Upper lobe of left lung (tissue), 6 donors: ENCODE data around the gene PTPRF. TPM values are rescaled to one million over a fixed set of nuclear protein-coding genes. Genes with fewer than 3 reads are reported as not detected.

ENCODE experiments used
- ATAC-seq, 2 donors: fragments of 200-7000 bp; cut with Tn5 transposase; one replicate each; pipeline ENCODE4 v1.9.1; 2022; ENCODE audit warnings: mild to moderate bottlenecking in 2 of 2, moderate library complexity in 2 of 2; ENCODE audit not compliant: low FRiP score in 2 of 2
- DNase-seq, 2 donors: peaks; one replicate each; pipeline ENCODE4 v3.0.0-alpha.2; 2019 to 2020
- H3K27ac ChIP-seq, 4 donors: fragments of 200-600 bp; sonication (generic); one replicate each; pipeline ENCODE4 v1.5.1; 2016 to 2019
- H3K27me3 ChIP-seq, 4 donors: fragments of 200-600 bp; sonication (generic); one replicate each; pipeline ENCODE4 v1.5.1; 2017 to 2019
- H3K36me3 ChIP-seq, 4 donors: fragments of 200-600 bp; sonication (generic); one replicate each; pipeline ENCODE4 v1.5.1; 2016 to 2019
- H3K4me1 ChIP-seq, 4 donors: fragments of 200-600 bp; sonication (generic); one replicate each; pipeline ENCODE4 v1.5.1; 2018 to 2019
- H3K4me3 ChIP-seq, 4 donors: fragments of 200-600 bp; sonication (generic); one replicate each; pipeline ENCODE4 v1.5.1; 2017 to 2019; ENCODE audit warnings: mild to moderate bottlenecking in 2 of 4, moderate library complexity in 1 of 4
- H3K9me3 ChIP-seq, 4 donors: fragments of 200-600 bp; sonication (generic); one replicate each; pipeline ENCODE4 v1.5.1; 2018 to 2019
- CTCF ChIP-seq, 6 experiments: fragments of 450-650 bp in 4 of 6; fragments of 200-600 bp in 2 of 6; sonication (generic) in 2 of 6; IDR thresholded peaks; one replicate each; pipeline ENCODE4 v1.5.1; 2016 to 2019; ENCODE audit warnings: antibody characterized with exemption in 6 of 6
- EP300 ChIP-seq, 4 donors: sonication (generic); formaldehyde crosslinking; IDR thresholded peaks; one replicate each; pipeline ENCODE4 v1.5.1; 2017; ENCODE audit warnings: antibody characterized with exemption in 4 of 4, control low read depth in 2 of 4
- POLR2A ChIP-seq, 4 donors: fragments of 450-650 bp; IDR thresholded peaks; one replicate each; pipeline ENCODE4 v1.5.1; 2016 to 2017; ENCODE audit warnings: antibody characterized with exemption in 4 of 4, mild to moderate bottlenecking in 2 of 4
- POLR2AphosphoS5 ChIP-seq, 2 donors: sonication (generic); formaldehyde crosslinking; IDR thresholded peaks; one replicate each; pipeline ENCODE4 v1.5.1; 2017; ENCODE audit warnings: antibody characterized with exemption in 2 of 2
- WGBS, 2 donors: methylation state at CpG; one replicate each; pipeline ENCODE4 v1.1.5; 2017 to 2018; 5-methylcytosine and 5-hydroxymethylcytosine counted together
- total RNA-seq, 6 donors: library from RNA; depleted of rRNA in 4 of 6; stranded (reverse); fragments of >200 nt in 4 of 6; gene quantifications; one replicate each; pipeline versions ENCODE4 v1.1.0 to v1.2.1, GENCODE V29; 2016 to 2021
- donor health status: DM: no; HTN: no; CAD: no; lungs with moderate emphysema.
- donor health status: DM: no; HTN: yes; CAD: no; lungs with severe emphysema.

The PTPRF gene
- total RNA-seq, 6 donors from 2014 or later, result 133 to 201 (median 171) TPM

DNA sequence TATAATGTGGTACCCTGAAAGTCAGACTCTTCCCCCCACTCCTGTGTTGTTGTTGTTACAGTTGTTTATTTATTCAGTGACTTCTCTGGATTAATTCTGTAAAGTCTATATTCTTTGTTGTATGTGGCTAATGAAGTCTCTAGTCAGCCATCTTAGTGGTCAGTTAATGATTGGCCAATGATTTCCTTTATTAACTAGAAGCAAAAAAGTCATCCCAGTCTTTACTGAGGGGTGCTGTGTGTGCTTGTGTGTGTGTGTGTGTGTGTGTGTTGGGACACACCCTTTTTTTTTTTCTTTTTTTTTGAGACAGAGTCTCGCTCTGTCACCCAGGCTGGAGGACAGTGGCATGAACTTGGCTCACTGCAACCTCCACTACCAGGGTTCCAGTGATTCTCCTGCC lies 39.6 kb upstream of the PTPRF start:
- no peak overlapping the region for H3K4me3 ChIP-seq
- TF ChIP-seq CTCF (IDR thresholded peaks at IDR 0.05) (no peak), POLR2A (IDR thresholded peaks at IDR 0.05) (no peak), POLR2AphosphoS5 (IDR thresholded peaks at IDR 0.05) (no peak), EP300 (IDR thresholded peaks at IDR 0.05) (no peak)
- peaks cover 6 to 20% (median 19%) of the 10 kb centered on the region in 4 donors for H3K9me3 ChIP-seq
- no peaks in the 10 kb centered on the region for H3K36me3 ChIP-seq
- ATAC-seq (no peak), DNase-seq (no peak)
- no peaks in the 10 kb centered on the region for H3K27me3 ChIP-seq
- peaks cover 4 to 23% (median 18%) of the 10 kb centered on the region in 4 donors for H3K4me1 ChIP-seq
- 94 to 100% methylated on average over 1 of the region's 1 CpG for WGBS, 2 donors
- H3K27ac ChIP-seq, result no peak overlapping the region

DNA sequence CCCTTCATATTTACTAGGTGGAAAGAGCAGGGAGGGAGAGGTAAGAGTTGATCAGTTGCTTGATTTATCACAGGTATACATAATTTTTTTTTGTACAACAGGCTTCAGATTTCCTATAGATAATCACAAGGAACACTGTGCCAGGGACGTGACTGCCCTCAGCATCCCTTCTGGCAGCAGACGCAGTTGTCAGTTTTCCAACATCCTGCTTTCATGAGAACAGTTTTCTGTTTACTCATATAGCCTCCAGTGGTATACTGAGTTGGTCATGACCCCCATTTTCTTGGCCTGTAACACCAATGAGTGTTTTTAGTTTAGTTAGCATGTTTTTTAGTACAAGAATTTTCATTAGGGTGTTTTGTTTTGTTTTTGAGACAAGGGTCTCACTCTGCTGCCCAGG lies 37.9 kb upstream of the PTPRF start:
- Histone ChIP-seq H3K27me3 (no peaks in the 10 kb centered on the region), H3K27ac (no peak overlapping the region), H3K36me3 (no peaks in the 10 kb centered on the region), H3K4me3 (no peak overlapping the region), H3K9me3 (peaks cover 6 to 18% (median 15%) of the 10 kb centered on the region in 4 donors), H3K4me1 (peaks cover 4 to 23% (median 18%) of the 10 kb centered on the region in 4 donors)
- DNase-seq (no peak), ATAC-seq (no peak)
- 37 to 43% methylated on average over 2 of the region's 2 CpGs for WGBS, 2 donors
- TF ChIP-seq POLR2AphosphoS5 (IDR thresholded peaks at IDR 0.05) (no peak), EP300 (IDR thresholded peaks at IDR 0.05) (no peak), POLR2A (IDR thresholded peaks at IDR 0.05) (no peak), CTCF (IDR thresholded peaks at IDR 0.05) (no peak)

- TF ChIP-seq CTCF (IDR thresholded peaks at IDR 0.05) (no peak), POLR2A (IDR thresholded peaks at IDR 0.05) (no peak)
- H3K27me3 ChIP-seq, result no peaks in the 10 kb centered on the region
- WGBS, 2 donors, result 38 to 39% methylated on average over 11 of the region's 11 CpGs
- no peak for DNase-seq
- peaks cover 4 to 23% (median 18%) of the 10 kb centered on the region in 4 donors for H3K4me1 ChIP-seq
- no peak for ATAC-seq
- no peaks in the 10 kb centered on the region for H3K36me3 ChIP-seq
- peak overlapping the region in 2 of 4 donors; percentile 40 to 63 for H3K27ac ChIP-seq
- H3K4me3 ChIP-seq, result no peak overlapping the region
- H3K9me3 ChIP-seq, result peaks cover 0 to 11% (median 7%) of the 10 kb centered on the region in 4 donors
These were observed 36.8 kb upstream of the PTPRF start for GRCh38 chr1:43493661-43494450.

- Histone ChIP-seq H3K9me3 (peaks cover 0 to 7% (median 6%) of the 10 kb centered on the region in 4 donors), H3K27me3 (no peaks in the 10 kb centered on the region), H3K4me3 (no peak overlapping the region), H3K27ac (peak overlapping the region in 2 of 4 donors; percentile 12 to 28), H3K4me1 (peaks cover 4 to 23% (median 18%) of the 10 kb centered on the region in 4 donors), H3K36me3 (no peaks in the 10 kb centered on the region)
- ATAC-seq (peak; percentile 49 to 84), DNase-seq (peak in 1 of 2 donors; percentile 80)
- TF ChIP-seq POLR2A (IDR thresholded peaks at IDR 0.05) (no peak), CTCF (IDR thresholded peaks at IDR 0.05) (no peak), POLR2AphosphoS5 (IDR thresholded peaks at IDR 0.05) (peak in 1 of 2 donors; percentile 26), EP300 (IDR thresholded peaks at IDR 0.05) (no peak)
- WGBS, 2 donors, result 70 to 79% methylated on average over 7 of the region's 7 CpGs
These were observed 35.5 kb upstream of the PTPRF start for GRCh38 chr1:43495204-43495603.
